Astrocyte (in vitro differentiated cells and primary cell): ENCODE data around the gene EGFR. TPM values are rescaled to one million over a fixed set of nuclear protein-coding genes. Genes with fewer than 3 reads are reported as not detected.

ENCODE experiments used
- DNase-seq: peaks from one replicate; pipeline ENCODE4 v3.0.0-alpha.2; 2010; ENCODE audit warnings: low read depth
- FAIRE-seq: peaks from 2 replicates; lab custom pipeline; 2011; peaks lifted over from hg19 to GRCh38; lab: Jason Lieb, UNC
- H2AFZ ChIP-seq: 2 replicates; pipeline ENCODE4 v1.6.0; 2012; ENCODE audit warnings: low read depth, low read length, inconsistent platforms
- H3K27ac ChIP-seq: 2 replicates; pipeline ENCODE4 v1.5.1; 2011; ENCODE audit warnings: low read depth, low read length, inconsistent platforms
- H3K27me3 ChIP-seq: 2 replicates; pipeline ENCODE4 v1.6.0; 2011; ENCODE audit warnings: low read length, inconsistent platforms; ENCODE audit not compliant: insufficient read depth
- H3K36me3 ChIP-seq: 2 replicates; pipeline ENCODE4 v1.5.1; 2011; ENCODE audit warnings: low read length, inconsistent platforms; ENCODE audit not compliant: insufficient read depth
- H3K4me1 ChIP-seq: 2 replicates; pipeline ENCODE4 v1.5.1; 2011; ENCODE audit warnings: low read length, inconsistent platforms; ENCODE audit not compliant: insufficient read depth
- H3K4me2 ChIP-seq: 2 replicates; pipeline ENCODE4 v1.6.0; 2012; ENCODE audit warnings: low read length, inconsistent platforms
- H3K4me3 ChIP-seq: 2 replicates; pipeline ENCODE4 v1.5.1; 2011; ENCODE audit warnings: low read depth, mild to moderate bottlenecking, low read length, inconsistent platforms; ENCODE audit not compliant: insufficient read depth
- H3K79me2 ChIP-seq: 2 replicates; pipeline ENCODE4 v1.6.0; 2012; ENCODE audit warnings: mild to moderate bottlenecking, low read length, inconsistent platforms; ENCODE audit not compliant: insufficient read depth
- H3K9ac ChIP-seq: 2 replicates; pipeline ENCODE4 v1.6.0; 2012; ENCODE audit warnings: mild to moderate bottlenecking, low read length, inconsistent platforms
- H3K9me3 ChIP-seq: 2 replicates; pipeline ENCODE4 v1.5.1; 2012; ENCODE audit warnings: low read depth, mild to moderate bottlenecking, low read length, inconsistent platforms; ENCODE audit not compliant: insufficient read depth
- H4K20me1 ChIP-seq: 2 replicates; pipeline ENCODE4 v1.6.0; 2012; ENCODE audit warnings: low read length, inconsistent platforms; ENCODE audit not compliant: insufficient read depth
- H3K27ac Mint-ChIP-seq: one replicate; pipeline ENCODE4 v1.8.0; 2021; ENCODE audit warnings: mild to moderate bottlenecking, mixed read lengths; ENCODE audit not compliant: unreplicated experiment
- H3K27me3 Mint-ChIP-seq: one replicate; pipeline ENCODE4 v1.8.0; 2021; ENCODE audit warnings: low read depth, mixed read lengths; ENCODE audit not compliant: unreplicated experiment
- H3K36me3 Mint-ChIP-seq: one replicate; pipeline ENCODE4 v1.8.0; 2021; ENCODE audit warnings: low read depth, mixed read lengths; ENCODE audit not compliant: unreplicated experiment
- H3K4me1 Mint-ChIP-seq: one replicate; pipeline ENCODE4 v1.8.0; 2021; ENCODE audit warnings: low read depth, mixed read lengths; ENCODE audit not compliant: unreplicated experiment
- H3K4me3 Mint-ChIP-seq: one replicate; pipeline ENCODE4 v1.8.0; 2021; ENCODE audit warnings: mild to moderate bottlenecking, moderate library complexity, mixed read lengths; ENCODE audit not compliant: unreplicated experiment
- H3K9me3 Mint-ChIP-seq: one replicate; pipeline ENCODE4 v1.8.0; 2021; ENCODE audit warnings: mild to moderate bottlenecking, mixed read lengths; ENCODE audit not compliant: unreplicated experiment
- CTCF ChIP-seq: IDR thresholded peaks from 2 replicates; pipeline ENCODE4 v1.5.1; 2011; ENCODE audit warnings: low read depth, mild to moderate bottlenecking, inconsistent platforms, low read length, moderate library complexity; ENCODE audit not compliant: insufficient read depth
- EZH2 ChIP-seq: IDR thresholded peaks from 2 replicates; pipeline ENCODE4 v1.6.1; 2012; ENCODE audit warnings: mild to moderate bottlenecking, low read length, inconsistent platforms; ENCODE audit not compliant: insufficient read depth
- total RNA-seq: library from RNA; stranded (reverse); gene quantifications from 2 replicates; pipeline ENCODE4 v1.2.1, GENCODE V29; 2021

EGFR gene
- total RNA-seq, 1 donor from 2014 or later: 27.3 TPM

- no peak overlapping the region for H3K27ac Mint-ChIP-seq
- H3K4me1 Mint-ChIP-seq: peaks cover 35% of the 10 kb centered on the region
- H3K4me1 ChIP-seq: peaks cover 31% of the 10 kb centered on the region
- H3K36me3 ChIP-seq: no peaks in the 10 kb centered on the region
- no peak overlapping the region for H2AFZ ChIP-seq
- H3K9ac ChIP-seq: no peak overlapping the region
- DNase-seq: no peak
- TF ChIP-seq CTCF (no peak), EZH2 (no peak)
- no peaks in the 10 kb centered on the region for H3K9me3 Mint-ChIP-seq
- H3K27ac ChIP-seq: no peak overlapping the region
- H4K20me1 ChIP-seq: peaks cover 8% of the 10 kb centered on the region
- no peaks in the 10 kb centered on the region for H3K36me3 Mint-ChIP-seq
- no peak overlapping the region for H3K4me2 ChIP-seq
- H3K4me3 Mint-ChIP-seq: no peak overlapping the region
- H3K4me3 ChIP-seq: no peak overlapping the region
- no peaks in the 10 kb centered on the region for H3K27me3 ChIP-seq
- H3K79me2 ChIP-seq: peaks cover 82% of the 10 kb centered on the region
- FAIRE-seq: no peak
- H3K27me3 Mint-ChIP-seq: no peaks in the 10 kb centered on the region
- no peaks in the 10 kb centered on the region for H3K9me3 ChIP-seq
Observed at GRCh38 chr7:55113760-55114540, 95.1 kb downstream of the EGFR start.

- Histone ChIP-seq H3K9me3 (no peaks in the 10 kb centered on the region), H2AFZ (no peak overlapping the region), H3K4me2 (no peak overlapping the region), H3K4me3 (no peak overlapping the region), H3K27me3 (no peaks in the 10 kb centered on the region), H4K20me1 (peaks cover 21% of the 10 kb centered on the region), H3K27ac (no peak overlapping the region), H3K9ac (no peak overlapping the region), H3K4me1 (no peaks in the 10 kb centered on the region), H3K36me3 (no peaks in the 10 kb centered on the region), H3K79me2 (peaks cover 86% of the 10 kb centered on the region)
- FAIRE-seq (no peak), DNase-seq (no peak)
- Mint-ChIP-seq H3K36me3 (peaks cover 4% of the 10 kb centered on the region), H3K4me1 (peaks cover 6% of the 10 kb centered on the region), H3K4me3 (no peak overlapping the region), H3K9me3 (no peaks in the 10 kb centered on the region), H3K27ac (no peak overlapping the region), H3K27me3 (no peaks in the 10 kb centered on the region)
- TF ChIP-seq CTCF: no peak
- TF ChIP-seq EZH2: no peak
Observed at GRCh38 chr7:55117286-55117685, 98.5 kb downstream of the EGFR start.

- peaks cover 6% of the 10 kb centered on the region for H3K36me3 Mint-ChIP-seq
- H3K27ac Mint-ChIP-seq: no peak overlapping the region
- H3K27me3 Mint-ChIP-seq: peaks cover 3% of the 10 kb centered on the region
- Histone ChIP-seq H3K9ac (no peak overlapping the region), H4K20me1 (peaks cover 22% of the 10 kb centered on the region), H3K36me3 (no peaks in the 10 kb centered on the region), H3K79me2 (peaks cover 82% of the 10 kb centered on the region), H3K27me3 (no peaks in the 10 kb centered on the region), H2AFZ (no peak overlapping the region), H3K9me3 (no peaks in the 10 kb centered on the region), H3K4me1 (no peaks in the 10 kb centered on the region), H3K4me2 (no peak overlapping the region), H3K27ac (no peak overlapping the region), H3K4me3 (no peak overlapping the region)
- DNase-seq: no peak
- H3K4me1 Mint-ChIP-seq: peaks cover 4% of the 10 kb centered on the region
- H3K4me3 Mint-ChIP-seq: no peak overlapping the region
- no peak for FAIRE-seq
- H3K9me3 Mint-ChIP-seq: no peaks in the 10 kb centered on the region
- TF ChIP-seq CTCF (no peak), EZH2 (no peak)
Observed at GRCh38 chr7:55118426-55118825, 99.6 kb downstream of the EGFR start.
